Endothelial cell of umbilical vein (primary cell): ENCODE data around the gene GPR107. TPM values are rescaled to one million over a fixed set of nuclear protein-coding genes. Genes with fewer than 3 reads are reported as not detected.

Experiments
- BruUV-seq: library from RNA; stranded (reverse); fragments of 400-500 nt; replicated peaks from 2 replicates; lab custom pipeline; 2021; lab: Mats Ljungman, UMichigan
- CTCF ChIA-PET: fragments of 300-600, 350-600 bp; sonication (Branson Sonifier 250); formaldehyde crosslinking; loops from one replicate; lab custom pipeline; 2021; ENCODE audit warnings: antibody characterized with exemption, inconsistent platforms; lab: Charles Lee
- POLR2A ChIA-PET: fragments of 300-600, 350-600 bp; sonication (Branson Sonifier 250); formaldehyde crosslinking; loops from one replicate; lab custom pipeline; 2021; ENCODE audit warnings: antibody characterized with exemption, inconsistent platforms; lab: Charles Lee
- DNase-seq: peaks from one replicate; pipeline ENCODE4 v3.0.0-alpha.2; 2011; ENCODE audit warnings: low read depth, low spot score
- FAIRE-seq: peaks from 2 replicates; lab custom pipeline; 2011; peaks lifted over from hg19 to GRCh38; lab: Jason Lieb, UNC
- H2AFZ ChIP-seq: 2 replicates; pipeline ENCODE4 v1.6.0; 2012; ENCODE audit warnings: low read depth, low read length, control low read depth, inconsistent platforms
- H3K27ac ChIP-seq: 2 replicates; pipeline ENCODE4 v1.5.1; 2011; ENCODE audit warnings: low read depth, mild to moderate bottlenecking, control low read depth, low read length, moderate library complexity; ENCODE audit not compliant: insufficient read depth
- H3K27me3 ChIP-seq, 2 experiments: 2 replicates each; pipeline versions ENCODE4 v1.6.0 to v1.6.1; 2011; ENCODE audit warnings: low read length in 2 of 2, mixed read lengths in 1 of 2; ENCODE audit not compliant: control insufficient read depth in 2 of 2, insufficient read depth in 2 of 2
- H3K36me3 ChIP-seq, 2 experiments: 2 replicates in 1 of 2; 3 replicates in 1 of 2; pipeline ENCODE4 v1.5.1; 2011; ENCODE audit warnings: low read length in 2 of 2, mild to moderate bottlenecking in 1 of 2, moderate library complexity in 1 of 2; ENCODE audit not compliant: control insufficient read depth in 2 of 2, insufficient read depth in 2 of 2; ENCODE audit errors: extremely low read depth in 1 of 2
- H3K4me1 ChIP-seq: 3 replicates; pipeline ENCODE4 v1.5.1; 2011; ENCODE audit warnings: mild to moderate bottlenecking, low read length; ENCODE audit not compliant: control insufficient read depth, insufficient read depth; ENCODE audit errors: extremely low read depth
- H3K4me2 ChIP-seq: 2 replicates; pipeline ENCODE4 v1.6.1; 2011; ENCODE audit warnings: low read length, control low read depth, mixed read lengths; ENCODE audit not compliant: insufficient read depth
- H3K4me3 ChIP-seq, 3 experiments: fragments of 200-600 bp in 1 of 3; sonication (generic), shearing (Covaris generic) in 1 of 3; replicated peaks in 1 of 3; 2 replicates each; pipeline ENCODE4 v1.5.1; 2011 to 2016; ENCODE audit warnings: control low read depth in 3 of 3, low read length in 3 of 3, mild to moderate bottlenecking in 2 of 3, inconsistent platforms in 1 of 3, low read depth in 1 of 3, moderate library complexity in 1 of 3; ENCODE audit not compliant: insufficient read depth in 1 of 3
- H3K79me2 ChIP-seq: 2 replicates; pipeline ENCODE4 v1.6.0; 2012; ENCODE audit warnings: low read length, inconsistent platforms; ENCODE audit not compliant: control insufficient read depth, insufficient read depth
- H3K9ac ChIP-seq: replicated peaks from 2 replicates; pipeline ENCODE3; 2011; ENCODE audit warnings: low read length, control low read depth; ENCODE audit not compliant: insufficient read depth; ENCODE audit errors: extremely low read depth
- H3K9me1 ChIP-seq: replicated peaks from 3 replicates; pipeline ENCODE4 v1.6.0; 2011; ENCODE audit warnings: mild to moderate bottlenecking, low read length; ENCODE audit not compliant: control insufficient read depth, insufficient read depth; ENCODE audit errors: extremely low read depth
- H3K9me3 ChIP-seq: replicated peaks from 2 replicates; pipeline ENCODE4 v1.5.1; 2012; ENCODE audit warnings: low read length, inconsistent platforms; ENCODE audit not compliant: control insufficient read depth, insufficient read depth
- H4K20me1 ChIP-seq: replicated peaks from 2 replicates; pipeline ENCODE3; 2011; ENCODE audit warnings: mild to moderate bottlenecking, low read length; ENCODE audit not compliant: control insufficient read depth, insufficient read depth; ENCODE audit errors: extremely low read depth
- EZH2 ChIP-seq: IDR thresholded peaks from 2 replicates; pipeline ENCODE4 v1.6.1; 2012; ENCODE audit warnings: borderline replicate concordance, low read depth, mild to moderate bottlenecking, moderate library complexity, low read length, inconsistent platforms; ENCODE audit not compliant: severe bottlenecking
- FOS ChIP-seq: IDR thresholded peaks from 2 replicates; pipeline ENCODE4 v1.6.1; 2011; ENCODE audit warnings: mild to moderate bottlenecking, low read length, moderate library complexity, borderline replicate concordance; ENCODE audit not compliant: insufficient read depth
- GATA2 ChIP-seq: IDR thresholded peaks from 2 replicates; pipeline ENCODE4 v1.7.0; 2011; ENCODE audit warnings: low read depth, mild to moderate bottlenecking, moderate library complexity, mixed read lengths, low read length; ENCODE audit not compliant: insufficient read length, insufficient read depth
- JUN ChIP-seq: IDR thresholded peaks from 2 replicates; pipeline ENCODE4 v1.6.1; 2011; ENCODE audit warnings: borderline replicate concordance, low read depth; ENCODE audit not compliant: insufficient read length, insufficient read depth
- MYC ChIP-seq: IDR thresholded peaks from one replicate; pipeline ENCODE4 v1.6.1; 2011; ENCODE audit warnings: mild to moderate bottlenecking, low read depth, low read length
- POLR2A ChIP-seq: IDR thresholded peaks from 2 replicates; pipeline ENCODE4 v1.6.1; 2012; ENCODE audit warnings: low read depth, mild to moderate bottlenecking, control low read depth, low read length
- POLR2AphosphoS5 ChIP-seq: IDR thresholded peaks from 2 replicates; pipeline ENCODE4 v1.6.1; 2012; ENCODE audit warnings: low read depth, mild to moderate bottlenecking, control low read depth, low read length, moderate library complexity; ENCODE audit not compliant: insufficient read depth
- dilution Hi-C: fragments of 300-500 bp; cut with MboI; formaldehyde crosslinking; loops from one replicate; pipeline ENCODE4 v1.15.0; 2019; ENCODE audit warnings: low sequenced_read_pairs; ENCODE audit not compliant: extremely low pct_ligation_motif_present
- intact Hi-C: fragments of 100-400 bp; cut with micrococcal nuclease; formaldehyde crosslinking; loops from one replicate; pipeline ENCODE4 v1.10.0; 2022
- polyA plus RNA-seq, 4 experiments: library from polyadenylated mRNA; depleted of rRNA in 3 of 4; stranded (reverse) in 3 of 4; unstranded in 1 of 4; fragments of >200 nt; gene quantifications; 2 replicates each; pipeline versions ENCODE4 v1.2.1 to v1.2.3, GENCODE V29; 2011 to 2012; ENCODE audit warnings: missing spikeins in 1 of 4
- total RNA-seq: library from RNA; stranded (reverse); gene quantifications from 2 replicates; pipeline ENCODE4 v1.2.3, GENCODE V29; 2021
- TF ChIP-seq, protein P1 (sequence below), 2 donors: IDR thresholded peaks; 1 replicate in 1 of 2; 2 replicates in 1 of 2; pipeline ENCODE4 v1.5.1; 2011; ENCODE audit warnings: low read length in 2 of 2, mild to moderate bottlenecking in 2 of 2, moderate library complexity in 2 of 2, control low read depth in 1 of 2, inconsistent platforms in 1 of 2, low read depth in 1 of 2; ENCODE audit not compliant: insufficient read depth in 1 of 2; ENCODE audit errors: extremely low read depth in 1 of 2
- TF ChIP-seq, protein P2 (sequence below): IDR thresholded peaks from 2 replicates; pipeline ENCODE4 v1.6.1; 2011; ENCODE audit not compliant: insufficient read depth, insufficient read length

GPR107 gene
- total and polyA plus RNA-seq, 2 donors (not counting 3 experiments of a cell fraction or from before 2014, with no cell fraction given) = 27.2 to 38.9 TPM

DNA sequence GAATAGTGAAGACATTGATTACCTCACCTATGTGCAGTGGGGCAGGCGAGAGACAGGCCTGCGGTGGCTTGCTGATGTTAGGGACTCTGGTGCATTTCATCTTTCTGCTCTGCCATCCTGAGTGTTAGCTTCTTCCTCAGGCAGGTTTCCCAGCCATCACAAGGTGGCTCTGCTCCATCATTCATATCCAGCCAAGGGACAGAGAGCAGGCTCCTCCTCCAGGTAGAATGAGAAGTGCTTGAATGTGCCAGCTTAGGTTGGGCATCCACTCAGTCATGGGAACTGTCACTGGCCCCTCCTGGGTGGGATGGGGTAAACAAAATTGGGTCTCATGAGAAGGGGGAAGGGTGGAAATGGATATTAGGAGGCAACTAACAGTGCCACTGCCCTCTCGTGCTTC is 24.8 kb downstream of the GPR107 start:
- dilution Hi-C loops (no loop called here), intact Hi-C loops (no loop called here)
- FAIRE-seq (no peak), DNase-seq (no peak)
- Histone ChIP-seq H3K27ac (no peak overlapping the region), H3K79me2 (peaks cover 5% of the 10 kb centered on the region), H4K20me1 (no peaks in the 10 kb centered on the region), H3K4me2 (no peak overlapping the region), H2AFZ (no peak overlapping the region), H3K4me3 (no peak overlapping the region), H3K9me1 (no peaks in the 10 kb centered on the region), H3K9me3 (no peaks in the 10 kb centered on the region), H3K4me1 (peaks cover 20% of the 10 kb centered on the region), H3K36me3 (peaks cover 9 to 26% of the 10 kb centered on the region in 2 experiments), H3K9ac (no peak overlapping the region), H3K27me3 (no peaks in the 10 kb centered on the region)
- BruUV-seq = no TSS peak
- POLR2A ChIA-PET = no interaction called here
- CTCF ChIA-PET = interaction anchor here (1.0 kb wide), 1 partner anchor 10 kb away, joined by 3 read pairs; no protein-coding TSS in a partner anchor
- TF ChIP-seq, protein P1, sequence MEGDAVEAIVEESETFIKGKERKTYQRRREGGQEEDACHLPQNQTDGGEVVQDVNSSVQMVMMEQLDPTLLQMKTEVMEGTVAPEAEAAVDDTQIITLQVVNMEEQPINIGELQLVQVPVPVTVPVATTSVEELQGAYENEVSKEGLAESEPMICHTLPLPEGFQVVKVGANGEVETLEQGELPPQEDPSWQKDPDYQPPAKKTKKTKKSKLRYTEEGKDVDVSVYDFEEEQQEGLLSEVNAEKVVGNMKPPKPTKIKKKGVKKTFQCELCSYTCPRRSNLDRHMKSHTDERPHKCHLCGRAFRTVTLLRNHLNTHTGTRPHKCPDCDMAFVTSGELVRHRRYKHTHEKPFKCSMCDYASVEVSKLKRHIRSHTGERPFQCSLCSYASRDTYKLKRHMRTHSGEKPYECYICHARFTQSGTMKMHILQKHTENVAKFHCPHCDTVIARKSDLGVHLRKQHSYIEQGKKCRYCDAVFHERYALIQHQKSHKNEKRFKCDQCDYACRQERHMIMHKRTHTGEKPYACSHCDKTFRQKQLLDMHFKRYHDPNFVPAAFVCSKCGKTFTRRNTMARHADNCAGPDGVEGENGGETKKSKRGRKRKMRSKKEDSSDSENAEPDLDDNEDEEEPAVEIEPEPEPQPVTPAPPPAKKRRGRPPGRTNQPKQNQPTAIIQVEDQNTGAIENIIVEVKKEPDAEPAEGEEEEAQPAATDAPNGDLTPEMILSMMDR (IDR thresholded peaks at IDR 0.05; ENCODE audit: extremely low read depth in 1 of 2, insufficient read depth in 1 of 2, low read depth in 1 of 2, low read length in 2 of 2) = no peak
- no peak for TF ChIP-seq JUN
- no peak for TF ChIP-seq EZH2
- TF ChIP-seq, protein P2, sequence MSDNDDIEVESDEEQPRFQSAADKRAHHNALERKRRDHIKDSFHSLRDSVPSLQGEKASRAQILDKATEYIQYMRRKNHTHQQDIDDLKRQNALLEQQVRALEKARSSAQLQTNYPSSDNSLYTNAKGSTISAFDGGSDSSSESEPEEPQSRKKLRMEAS = no peak
- TF ChIP-seq GATA2 = no peak
- no peak for TF ChIP-seq FOS
- TF ChIP-seq POLR2A = no peak
- no peak for TF ChIP-seq POLR2AphosphoS5
- no peak for TF ChIP-seq MYC
